Neuronal stem cell (in vitro differentiated cells): Measurements from ENCODE around the gene KCNJ12.
"Not testable (repeated sequence)": the region's sequence is repeated elsewhere in the genome, so short reads cannot be mapped to it uniquely, and the experiment has no call there.

Experiments used
- DNase-seq: peaks from one replicate; pipeline ENCODE4 v3.0.0-alpha.2; 2013; ENCODE audit warnings: low spot score
- H2AFZ ChIP-seq: one replicate; pipeline ENCODE4 v1.6.1; 2013; ENCODE audit warnings: mild to moderate bottlenecking, low read length, inconsistent platforms
- H2AK5ac ChIP-seq: 2 replicates; pipeline ENCODE4 v1.6.1; 2013; ENCODE audit warnings: low read depth, mild to moderate bottlenecking, inconsistent platforms, low read length, moderate library complexity, mixed read lengths
- H2BK120ac ChIP-seq: 2 replicates; pipeline ENCODE4 v1.6.1; 2013; ENCODE audit warnings: low read depth, mild to moderate bottlenecking, inconsistent platforms, low read length, moderate library complexity, mixed read lengths
- H2BK12ac ChIP-seq: one replicate; pipeline ENCODE4 v1.6.1; 2013; ENCODE audit warnings: low read length, inconsistent platforms
- H2BK15ac ChIP-seq: 2 replicates; pipeline ENCODE4 v1.6.1; 2013; ENCODE audit warnings: mild to moderate bottlenecking, low read length, inconsistent platforms, mixed read lengths
- H2BK5ac ChIP-seq: one replicate; pipeline ENCODE4 v1.6.1; 2013; ENCODE audit warnings: inconsistent platforms, mild to moderate bottlenecking, low read length, moderate library complexity
- H3K14ac ChIP-seq: one replicate; pipeline ENCODE4 v1.6.1; 2013; ENCODE audit warnings: low read length, inconsistent platforms
- H3K18ac ChIP-seq: 2 replicates; pipeline ENCODE4 v1.6.1; 2013; ENCODE audit warnings: low read length, inconsistent platforms
- H3K23ac ChIP-seq: 2 replicates; pipeline ENCODE4 v1.6.1; 2013; ENCODE audit warnings: low read depth, mild to moderate bottlenecking, mixed read lengths, low read length, inconsistent platforms; ENCODE audit not compliant: poor library complexity
- H3K27ac ChIP-seq: replicated peaks from 3 replicates; pipeline ENCODE4 v1.5.1; 2013; ENCODE audit warnings: low read length, inconsistent platforms
- H3K27me3 ChIP-seq, 3 experiments: 2 replicates each; pipeline ENCODE4 v1.6.1; 2013; ENCODE audit warnings: low read length in 3 of 3, mild to moderate bottlenecking in 2 of 3, inconsistent platforms in 1 of 3, low read depth in 1 of 3, mixed read lengths in 1 of 3, moderate library complexity in 1 of 3; ENCODE audit not compliant: control insufficient read depth in 3 of 3, insufficient read depth in 3 of 3
- H3K36me3 ChIP-seq, 2 donors: replicated peaks in 1 of 2; 2 replicates each; pipeline ENCODE4 v1.6.1; 2013; ENCODE audit warnings: low read length in 2 of 2; ENCODE audit not compliant: control insufficient read depth in 2 of 2, insufficient read depth in 2 of 2
- H3K4ac ChIP-seq: 2 replicates; pipeline ENCODE4 v1.6.1; 2013; ENCODE audit warnings: inconsistent platforms, mild to moderate bottlenecking, low read length, moderate library complexity
- H3K4me1 ChIP-seq, 2 donors: 1 replicate in 1 of 2; 2 replicates in 1 of 2; pipeline ENCODE4 v1.6.1; 2013; ENCODE audit warnings: low read length in 2 of 2, low read depth in 1 of 2; ENCODE audit not compliant: control insufficient read depth in 2 of 2, insufficient read depth in 1 of 2
- H3K4me2 ChIP-seq: one replicate; pipeline ENCODE4 v1.6.1; 2013; ENCODE audit warnings: mild to moderate bottlenecking, low read length, inconsistent platforms; ENCODE audit not compliant: insufficient read depth, poor library complexity, severe bottlenecking
- H3K4me3 ChIP-seq, 2 donors: 2 replicates each; pipeline ENCODE4 v1.5.1; 2013; ENCODE audit warnings: low read length in 2 of 2, mild to moderate bottlenecking in 2 of 2, inconsistent platforms in 1 of 2, moderate library complexity in 1 of 2
- H3K79me1 ChIP-seq: one replicate; pipeline ENCODE4 v1.6.1; 2013; ENCODE audit warnings: low read depth, mild to moderate bottlenecking, inconsistent platforms, low read length, moderate library complexity
- H3K9ac ChIP-seq: one replicate; pipeline ENCODE4 v1.6.1; 2013; ENCODE audit warnings: mild to moderate bottlenecking, low read depth, low read length, inconsistent platforms; ENCODE audit not compliant: poor library complexity
- H3K9me3 ChIP-seq, 2 donors: replicated peaks in 1 of 2; 2 replicates each; pipeline versions ENCODE3 to v1.6.1; 2013; ENCODE audit warnings: low read length in 2 of 2, mild to moderate bottlenecking in 2 of 2, inconsistent platforms in 1 of 2, low read depth in 1 of 2, mixed read lengths in 1 of 2, moderate library complexity in 1 of 2; ENCODE audit not compliant: control insufficient read depth in 2 of 2, insufficient read depth in 1 of 2
- H4K8ac ChIP-seq: one replicate; pipeline ENCODE4 v1.6.1; 2013; ENCODE audit warnings: low read depth, mild to moderate bottlenecking, inconsistent platforms, low read length, moderate library complexity
- H4K91ac ChIP-seq: one replicate; pipeline ENCODE4 v1.6.1; 2013; ENCODE audit warnings: low read length, low read depth, mild to moderate bottlenecking, inconsistent platforms; ENCODE audit not compliant: poor library complexity
- WGBS, 2 donors: extraction: QIAGEN DNeasy Blood & Tissue Kit; methylation state at CpG; one replicate each; pipeline ENCODE4 v1.1.7; 2013; ENCODE audit warnings: missing lambda C conversion rate in 2 of 2, mixed read lengths in 1 of 2; ENCODE audit not compliant: insufficient read length in 2 of 2, insufficient replicate concordance in 1 of 2; ENCODE audit errors: extremely low coverage in 2 of 2; 5-methylcytosine and 5-hydroxymethylcytosine counted together

Gene KCNJ12

GRCh38 chr17:21455761-21456160 lies 79.6 kb downstream of the KCNJ12 start:
- no peaks in the 10 kb centered on the region for H3K79me1 ChIP-seq
- H3K36me3 ChIP-seq = no peaks in the 10 kb centered on the region
- no peak overlapping the region for H2BK5ac ChIP-seq
- H4K91ac ChIP-seq = no peak overlapping the region
- H2BK12ac ChIP-seq = no peak overlapping the region
- H3K18ac ChIP-seq = no peak overlapping the region
- no peak overlapping the region for H3K9ac ChIP-seq
- peak overlapping the region; percentile 37 for H2AK5ac ChIP-seq
- no peak overlapping the region for H3K4me3 ChIP-seq
- no peak overlapping the region for H2BK120ac ChIP-seq
- H3K27ac ChIP-seq = no peak overlapping the region
- H3K4ac ChIP-seq = no peak overlapping the region
- H3K9me3 ChIP-seq = no peaks in the 10 kb centered on the region
- no peak overlapping the region for H3K23ac ChIP-seq
- no peak overlapping the region for H2AFZ ChIP-seq
- H3K14ac ChIP-seq = no peak overlapping the region
- no peak overlapping the region for H2BK15ac ChIP-seq
- H4K8ac ChIP-seq = no peak overlapping the region
- H3K4me2 ChIP-seq = no peak overlapping the region
- no CpG with 5 or more reads among the region's 6 CpGs for WGBS, 2 donors
- peaks cover 6 to 19% of the 10 kb centered on the region in 2 donors for H3K4me1 ChIP-seq
- DNase-seq = no peak
- H3K27me3 ChIP-seq = peaks cover 0 to 25% (median 14%) of the 10 kb centered on the region in 3 experiments

DNA sequence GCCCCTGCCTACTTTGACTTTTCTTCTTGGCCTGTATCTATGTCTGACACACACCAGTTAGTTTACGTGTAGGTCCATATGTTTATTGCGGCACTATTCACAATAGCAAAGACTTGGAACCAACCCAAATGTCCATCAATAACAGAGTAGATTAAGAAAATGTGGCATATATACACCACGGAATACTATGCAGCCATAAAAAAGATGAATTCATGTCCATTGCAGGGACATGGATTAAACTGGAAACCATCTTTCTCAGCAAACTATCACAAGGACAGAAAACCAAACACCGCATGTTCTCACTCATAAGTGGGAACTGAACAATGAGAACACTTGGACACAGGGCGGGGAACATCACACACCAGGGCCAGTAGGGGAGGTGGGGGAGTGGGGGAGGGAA lies 80.3 kb downstream of the KCNJ12 start:
- H2AK5ac ChIP-seq, H3K4me2 ChIP-seq, H2BK12ac ChIP-seq, H2BK15ac ChIP-seq, H3K27ac ChIP-seq, H2BK120ac ChIP-seq, H2AFZ ChIP-seq, H3K36me3 ChIP-seq, DNase-seq, H3K23ac ChIP-seq, H3K9me3 ChIP-seq, H2BK5ac ChIP-seq, H3K14ac ChIP-seq, H3K4me3 ChIP-seq, H3K79me1 ChIP-seq, H3K4ac ChIP-seq, H3K18ac ChIP-seq, H3K9ac ChIP-seq, H4K91ac ChIP-seq, H4K8ac ChIP-seq: not testable (repeated sequence)
- no CpG with 5 or more reads among the region's 5 CpGs for WGBS, 2 donors
- H3K4me1 ChIP-seq = peaks cover 6 to 19% of the 10 kb centered on the region in 2 donors
- H3K27me3 ChIP-seq = peaks cover 0 to 29% (median 14%) of the 10 kb centered on the region in 3 experiments

DNA sequence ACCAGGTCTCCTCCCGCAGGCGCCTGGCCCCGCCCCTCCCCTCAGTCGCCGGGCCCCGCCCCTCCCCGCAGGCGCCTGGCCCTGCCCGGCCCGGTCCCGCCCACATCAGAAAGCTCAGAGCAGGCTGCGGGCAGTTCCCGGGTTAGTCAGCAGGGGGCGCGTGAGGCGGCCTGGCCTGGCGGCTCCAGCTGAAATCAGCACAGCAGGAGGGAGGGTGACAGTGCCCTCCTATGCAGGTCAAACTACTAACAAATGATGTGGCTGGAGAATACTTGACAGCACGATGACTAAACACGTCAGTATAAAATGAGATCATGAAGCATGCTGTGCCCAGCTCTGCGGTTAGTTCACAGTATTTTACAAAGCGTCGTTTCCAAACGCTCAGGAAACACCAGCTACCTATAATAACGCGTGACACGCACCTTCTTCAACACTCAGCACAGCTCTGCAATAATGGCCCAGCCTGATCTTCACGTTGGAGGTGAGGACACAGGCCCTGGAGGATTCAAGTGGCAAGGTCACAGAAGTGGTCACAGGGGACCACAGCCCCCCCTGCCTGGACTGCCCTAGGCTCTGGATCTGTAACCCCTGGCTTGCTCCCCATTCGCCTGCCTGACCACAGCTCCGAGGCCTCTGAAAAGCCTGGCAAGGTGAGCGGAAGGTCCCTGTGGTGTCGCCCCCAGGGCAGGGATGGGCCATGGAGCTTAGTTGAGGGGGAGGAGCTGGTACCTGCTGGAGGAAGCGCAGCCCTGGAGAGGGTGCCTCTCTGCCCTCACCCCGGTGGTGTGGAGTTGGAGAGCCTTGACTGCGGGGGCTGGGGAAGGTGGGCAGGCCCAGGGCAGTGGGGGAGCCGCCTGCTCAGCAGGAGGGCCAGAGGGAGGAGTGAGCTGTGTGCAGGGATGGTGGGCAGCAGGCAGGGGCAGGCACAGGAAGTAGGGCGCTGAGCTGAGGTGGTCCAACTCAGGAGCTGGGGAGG lies 81.2 kb downstream of the KCNJ12 start:
- Histone ChIP-seq H2BK5ac (peak overlapping the region; percentile 90), H2AK5ac (peak overlapping the region; percentile 36), H3K4ac (no peak overlapping the region), H3K79me1 (no peaks in the 10 kb centered on the region), H3K4me2 (peak overlapping the region; percentile 22), H3K27me3 (peaks cover 0 to 35% (median 14%) of the 10 kb centered on the region in 3 experiments), H3K14ac (peak overlapping the region; percentile 89), H4K91ac (no peak overlapping the region), H2BK15ac (peak overlapping the region; percentile 87), H3K9me3 (no peaks in the 10 kb centered on the region), H3K4me1 (peaks cover 5 to 19% of the 10 kb centered on the region in 2 donors), H3K27ac (no peak overlapping the region), H3K9ac (peak overlapping the region; percentile 70), H3K36me3 (no peaks in the 10 kb centered on the region), H2BK12ac (peak overlapping the region; percentile 90), H3K4me3 (no peak overlapping the region), H4K8ac (no peak overlapping the region), H3K18ac (peak overlapping the region; percentile 97), H2AFZ (no peak overlapping the region), H2BK120ac (peak overlapping the region; percentile 74), H3K23ac (peak overlapping the region; percentile 75)
- no CpG with 5 or more reads among the region's 36 CpGs for WGBS, 2 donors
- peak; percentile 85 for DNase-seq

GRCh38 chr17:21458054-21458453 lies 81.9 kb downstream of the KCNJ12 start:
- Histone ChIP-seq H3K9ac (no peak overlapping the region), H2BK15ac (peak overlapping the region; percentile 87), H3K4me2 (peak overlapping the region; percentile 22), H3K4me1 (peaks cover 4 to 15% of the 10 kb centered on the region in 2 donors), H3K23ac (no peak overlapping the region), H4K91ac (no peak overlapping the region), H3K4ac (no peak overlapping the region), H3K79me1 (no peaks in the 10 kb centered on the region), H2BK5ac (peak overlapping the region; percentile 90), H4K8ac (peak overlapping the region; percentile 82), H3K9me3 (no peaks in the 10 kb centered on the region), H3K18ac (peak overlapping the region; percentile 97), H2AFZ (no peak overlapping the region), H3K27ac (no peak overlapping the region), H2BK120ac (peak overlapping the region; percentile 74), H3K14ac (peak overlapping the region; percentile 38), H3K36me3 (no peaks in the 10 kb centered on the region), H2AK5ac (no peak overlapping the region), H3K4me3 (no peak overlapping the region), H2BK12ac (peak overlapping the region; percentile 90), H3K27me3 (peaks cover 0 to 31% (median 12%) of the 10 kb centered on the region in 3 experiments)
- no CpG with 5 or more reads among the region's 7 CpGs for WGBS, 2 donors
- DNase-seq = no peak
